ENCODE measurements around the gene CFB.

DNA sequence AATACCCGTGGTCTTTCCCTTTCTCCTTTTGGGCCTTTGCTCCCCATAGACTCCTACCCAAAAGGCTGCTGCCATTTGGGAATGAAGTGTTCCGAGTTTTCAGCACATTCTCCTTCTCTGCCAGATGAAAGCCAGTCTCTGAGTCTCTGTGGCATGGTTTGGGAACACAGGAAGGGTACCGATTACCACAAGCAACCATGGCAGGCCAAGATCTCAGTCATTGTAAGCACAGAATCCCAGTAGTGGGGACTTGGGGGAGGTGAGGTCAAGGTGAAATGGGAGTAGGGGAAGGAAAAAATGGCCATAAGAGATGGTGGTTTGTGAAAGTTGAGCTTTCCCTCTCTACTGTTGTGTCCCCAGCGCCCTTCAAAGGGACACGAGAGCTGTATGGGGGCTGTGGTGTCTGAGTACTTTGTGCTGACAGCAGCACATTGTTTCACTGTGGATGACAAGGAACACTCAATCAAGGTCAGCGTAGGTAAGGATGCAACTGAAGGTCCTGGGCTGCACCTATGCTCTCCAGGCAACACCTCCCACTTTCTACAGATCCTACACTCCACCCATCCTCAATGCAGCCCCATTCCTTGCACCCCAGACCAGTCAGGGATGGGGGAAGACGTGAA is 4.1 kb downstream of the CFB start:
- TF ChIP-seq CTCF (IDR thresholded peaks at IDR 0.05; ENCODE audit: insufficient read depth, low read depth, low read length): no peak
- no peak for TF ChIP-seq EZH2 (IDR thresholded peaks at IDR 0.05; ENCODE audit: insufficient read depth, low read length)
